GM06990 (cell line): Measurements from ENCODE around the gene EPB41.

Experiments used
- DNase-seq: peaks from one replicate; pipeline ENCODE4 v3.0.0-alpha.2; 2011; ENCODE audit not compliant: insufficient read length; ENCODE audit errors: extremely low read depth
- H3K27me3 ChIP-seq: replicated peaks from 2 replicates; pipeline ENCODE4 v1.6.0; 2011; ENCODE audit warnings: low read length; ENCODE audit not compliant: control insufficient read depth, insufficient read depth
- H3K36me3 ChIP-seq: 2 replicates; pipeline ENCODE4 v1.5.1; 2011; ENCODE audit warnings: low read length; ENCODE audit not compliant: control insufficient read depth, insufficient read depth
- H3K4me3 ChIP-seq: replicated peaks from 2 replicates; pipeline ENCODE4 v1.5.1; 2011; ENCODE audit warnings: low read depth, mild to moderate bottlenecking, control low read depth, low read length
- CTCF ChIP-seq: IDR thresholded peaks from 2 replicates; pipeline ENCODE4 v1.5.1; 2011; ENCODE audit warnings: low read length, control low read depth, mild to moderate bottlenecking, inconsistent platforms; ENCODE audit not compliant: insufficient read depth, poor library complexity, severe bottlenecking

Gene EPB41

GRCh38 chr1:28925350-28925891, 11.1 kb downstream of the EPB41 start:
- H3K27me3 ChIP-seq: no peaks in the 10 kb centered on the region
- no peak for TF ChIP-seq CTCF
- no peak for DNase-seq
- no peaks in the 10 kb centered on the region for H3K36me3 ChIP-seq
- H3K4me3 ChIP-seq: no peak overlapping the region

- TF ChIP-seq CTCF: no peak
- peak overlapping the region; percentile 35; the same call in 1 of the 2 replicates for H3K4me3 ChIP-seq
- H3K27me3 ChIP-seq: no peaks in the 10 kb centered on the region
- H3K36me3 ChIP-seq: no peaks in the 10 kb centered on the region
- peak; percentile 71 for DNase-seq
Observed at GRCh38 chr1:28926629-28927265, 12.4 kb downstream of the EPB41 start.

GRCh38 chr1:28927266-28927647, 12.9 kb downstream of the EPB41 start:
- TF ChIP-seq CTCF: no peak
- Histone ChIP-seq H3K27me3 (no peaks in the 10 kb centered on the region), H3K36me3 (no peaks in the 10 kb centered on the region), H3K4me3 (peak overlapping the region; percentile 35)
- DNase-seq: no peak

GRCh38 chr1:28927648-28928313, 13.4 kb downstream of the EPB41 start:
- H3K27me3 ChIP-seq: no peaks in the 10 kb centered on the region
- peak overlapping the region; percentile 35; the same call in 1 of the 2 replicates for H3K4me3 ChIP-seq
- no peaks in the 10 kb centered on the region for H3K36me3 ChIP-seq
- DNase-seq: no peak
- no peak for TF ChIP-seq CTCF

- Histone ChIP-seq H3K36me3 (no peaks in the 10 kb centered on the region), H3K4me3 (no peak overlapping the region), H3K27me3 (no peaks in the 10 kb centered on the region)
- TF ChIP-seq CTCF: no peak
- no peak for DNase-seq
Observed at GRCh38 chr1:28928314-28928941, 14.1 kb downstream of the EPB41 start.
